ENCODE measurements around the gene PCSK1. TPM values are rescaled to one million over a fixed set of nuclear protein-coding genes. Genes with fewer than 3 reads are reported as not detected.

The PCSK1 gene
- total RNA-seq, 6 experiments from 2014 or later = not detected

- TF ChIP-seq POLR2A (IDR thresholded peaks at IDR 0.05) = no peak
- no peak for TF ChIP-seq CTCF (IDR thresholded peaks at IDR 0.05)
- Histone ChIP-seq H3K9me3 (no peaks in the 10 kb centered on the region), H3K27ac (no peak overlapping the region), H3K4me1 (peaks cover 0 to 7% (median 1%) of the 10 kb centered on the region in 4 donors), H3K27me3 (no peaks in the 10 kb centered on the region), H3K36me3 (no peaks in the 10 kb centered on the region), H3K4me3 (no peak overlapping the region)
- no peak for DNase-seq
- intact Hi-C loops (cut with DNase I) = loop anchor here (5.0 kb wide), 2 partner anchors 249 to 254 kb away; no protein-coding TSS in a partner anchor
- WGBS (ENCODE audit: insufficient coverage, low coverage, low lambda C conversion rate, missing lambda C conversion rate) = 90% methylated on average over 1 of the region's 1 CpG
- ATAC-seq = no peak
These were observed 84.5 kb downstream of the PCSK1 start for GRCh38 chr5:96348536-96348935.

- no peaks in the 10 kb centered on the region for H3K27me3 ChIP-seq
- no peak overlapping the region for H3K4me3 ChIP-seq
- H3K27ac ChIP-seq = no peak overlapping the region
- no peak for TF ChIP-seq CTCF (IDR thresholded peaks at IDR 0.05)
- no peak for TF ChIP-seq POLR2A (IDR thresholded peaks at IDR 0.05)
- H3K4me1 ChIP-seq = peaks cover 0 to 11% (median 5%) of the 10 kb centered on the region in 4 donors
- peak in 1 of 4 donors; percentile 25 for ATAC-seq
- 74% methylated on average over 4 of the region's 4 CpGs for WGBS (ENCODE audit: insufficient coverage, low coverage, low lambda C conversion rate, missing lambda C conversion rate)
- intact Hi-C loops (cut with DNase I) = loop anchor here (5.0 kb wide), 2 partner anchors 250 to 255 kb away; no protein-coding TSS in a partner anchor
- H3K36me3 ChIP-seq = no peaks in the 10 kb centered on the region
- no peaks in the 10 kb centered on the region for H3K9me3 ChIP-seq
- no peak for DNase-seq
These were observed 85.4 kb downstream of the PCSK1 start for GRCh38 chr5:96347502-96348292.

- WGBS (ENCODE audit: insufficient coverage, low coverage, low lambda C conversion rate, missing lambda C conversion rate) = 26% methylated on average over 6 of the region's 6 CpGs
These were observed 88.1 kb downstream of the PCSK1 start for GRCh38 chr5:96344678-96345577.

More at GRCh38 chr5:96344678-96345577, 88.1 kb downstream of the PCSK1 start:
- no peak for TF ChIP-seq POLR2A (IDR thresholded peaks at IDR 0.05)
- peak; percentile 56 to 77 (median 66) for TF ChIP-seq CTCF (IDR thresholded peaks at IDR 0.05)
- peak; percentile 77 to 92 (median 83) for ATAC-seq
- no peaks in the 10 kb centered on the region for H3K36me3 ChIP-seq
- H3K9me3 ChIP-seq = no peaks in the 10 kb centered on the region
- no peak overlapping the region for H3K4me3 ChIP-seq
- H3K27me3 ChIP-seq = no peaks in the 10 kb centered on the region
- intact Hi-C loops (cut with DNase I) = loop anchor here (5.0 kb wide), 2 partner anchors 252 to 257 kb away; no protein-coding TSS in a partner anchor
- H3K27ac ChIP-seq = no peak overlapping the region
- H3K4me1 ChIP-seq = peaks cover 0 to 18% (median 6%) of the 10 kb centered on the region in 4 donors
- no peak for DNase-seq

Data from right lobe of liver (tissue), 6 donors.